A549 treated with AZD9567 at 1 μM for 4 hours (cell line): Measurements from ENCODE around the gene PCDHGA9. TPM values are rescaled to one million over a fixed set of nuclear protein-coding genes. Genes with fewer than 3 reads are reported as not detected.

ENCODE experiments used
- total RNA-seq: library from RNA; stranded (reverse); fragments of 200-300 nt; extraction: Qiagen RNA extraction; gene quantifications from 5 replicates; pipeline ENCODE4 v1.2.3, GENCODE V29; 2022; ENCODE audit not compliant: insufficient read depth

PCDHGA9 gene
- total RNA-seq: 0.02 to 0.07 TPM (median 0.04 TPM) in 4 of 5 replicates, not detected in the other

GRCh38 chr5:141402553-141403243, at the start of gene PCDHGA9:
TSS of gene PCDHGA9 (plus strand) at chr5:141402778. CDS start at chr5:141402953, 175 bp downstream.

GRCh38 chr5:141354900-141355469, 47.6 kb upstream of the PCDHGA9 start, which contains the start of gene PCDHGA4:
TSS of gene PCDHGA4 (plus strand) at chr5:141355021. CDS start at chr5:141355108, 87 bp downstream.

GRCh38 chr5:141359790-141360426, 42.7 kb upstream of the PCDHGA9 start, which contains the start of gene PCDHGB2:
TSS of gene PCDHGB2 (plus strand) at chr5:141359994. CDS start at chr5:141360136, 142 bp downstream.

GRCh38 chr5:141363952-141364660, 38.5 kb upstream of the PCDHGA9 start, which contains the start of gene PCDHGA5:
TSS of gene PCDHGA5 (plus strand) at chr5:141364162. CDS start at chr5:141364331, 169 bp downstream.

GRCh38 chr5:141369994-141370848, 32.4 kb upstream of the PCDHGA9 start, which contains the start of gene PCDHGB3:
TSS of gene PCDHGB3 (plus strand) at chr5:141370242. CDS start at chr5:141370395, 153 bp downstream.

GRCh38 chr5:141373673-141374317, 28.8 kb upstream of the PCDHGA9 start, which contains the start of gene PCDHGA6:
TSS of gene PCDHGA6 (plus strand) at chr5:141373891. CDS start at chr5:141374084, 193 bp downstream.

GRCh38 chr5:141382469-141383294, 19.9 kb upstream of the PCDHGA9 start, which contains the start of gene PCDHGA7:
TSS of gene PCDHGA7 (plus strand) at chr5:141382742. CDS start at chr5:141382900, 158 bp downstream.

GRCh38 chr5:141387557-141388311, 14.8 kb upstream of the PCDHGA9 start, which contains the start of gene PCDHGB4:
TSS of gene PCDHGB4 (plus strand) at chr5:141387698. CDS start at chr5:141387885, 187 bp downstream.

GRCh38 chr5:141392429-141393198, 10.0 kb upstream of the PCDHGA9 start, which contains the start of gene PCDHGA8:
TSS of gene PCDHGA8 (plus strand) at chr5:141392633. CDS start at chr5:141392814, 181 bp downstream.

GRCh38 chr5:141397756-141398551, 4.6 kb upstream of the PCDHGA9 start, which contains the start of gene PCDHGB5:
TSS of gene PCDHGB5 (plus strand) at chr5:141397947. CDS start at chr5:141398128, 181 bp downstream.

GRCh38 chr5:141407790-141408505, 5.4 kb downstream of the PCDHGA9 start, which contains the start of gene PCDHGB6:
TSS of gene PCDHGB6 (plus strand) at chr5:141408021. CDS start at chr5:141408203, 182 bp downstream.

GRCh38 chr5:141412854-141413539, 10.4 kb downstream of the PCDHGA9 start, which contains the start of gene PCDHGA10:
TSS of gene PCDHGA10 (plus strand) at chr5:141412987. CDS start at chr5:141413176, 189 bp downstream.

GRCh38 chr5:141417494-141418172, 15.1 kb downstream of the PCDHGA9 start, which contains the start of gene PCDHGB7:
TSS of gene PCDHGB7 (plus strand) at chr5:141417677. CDS start at chr5:141417860, 183 bp downstream.

GRCh38 chr5:141420855-141421488, 18.4 kb downstream of the PCDHGA9 start, which contains the start of gene PCDHGA11:
TSS of gene PCDHGA11 (plus strand) at chr5:141421051. CDS start at chr5:141421228, 177 bp downstream.

